ENCODE data around the gene TUBGCP5.
"Not testable (repeated sequence)": the region's sequence is repeated elsewhere in the genome, so short reads cannot be mapped to it uniquely, and the experiment has no call there.

DNA sequence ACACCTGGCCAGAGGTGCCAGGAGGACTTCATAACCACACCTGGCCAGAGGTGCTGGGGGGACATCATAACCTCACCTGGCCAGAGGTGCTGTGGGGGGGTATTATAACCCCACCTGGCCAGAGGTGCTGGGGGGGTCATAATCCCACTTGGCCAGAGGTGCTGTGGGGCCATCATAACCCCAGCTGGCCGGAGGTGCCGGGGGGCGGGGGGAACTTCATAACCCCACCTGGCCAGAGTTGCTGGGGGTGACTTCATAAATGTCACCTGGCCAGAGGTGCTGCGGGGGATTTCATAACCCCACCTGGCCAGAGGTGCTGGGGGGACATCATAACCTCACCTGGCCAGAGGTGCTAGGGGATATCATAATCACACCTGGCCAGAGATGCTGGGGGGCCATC is 4.2 kb upstream of the TUBGCP5 start:
- TF ChIP-seq, protein P1, sequence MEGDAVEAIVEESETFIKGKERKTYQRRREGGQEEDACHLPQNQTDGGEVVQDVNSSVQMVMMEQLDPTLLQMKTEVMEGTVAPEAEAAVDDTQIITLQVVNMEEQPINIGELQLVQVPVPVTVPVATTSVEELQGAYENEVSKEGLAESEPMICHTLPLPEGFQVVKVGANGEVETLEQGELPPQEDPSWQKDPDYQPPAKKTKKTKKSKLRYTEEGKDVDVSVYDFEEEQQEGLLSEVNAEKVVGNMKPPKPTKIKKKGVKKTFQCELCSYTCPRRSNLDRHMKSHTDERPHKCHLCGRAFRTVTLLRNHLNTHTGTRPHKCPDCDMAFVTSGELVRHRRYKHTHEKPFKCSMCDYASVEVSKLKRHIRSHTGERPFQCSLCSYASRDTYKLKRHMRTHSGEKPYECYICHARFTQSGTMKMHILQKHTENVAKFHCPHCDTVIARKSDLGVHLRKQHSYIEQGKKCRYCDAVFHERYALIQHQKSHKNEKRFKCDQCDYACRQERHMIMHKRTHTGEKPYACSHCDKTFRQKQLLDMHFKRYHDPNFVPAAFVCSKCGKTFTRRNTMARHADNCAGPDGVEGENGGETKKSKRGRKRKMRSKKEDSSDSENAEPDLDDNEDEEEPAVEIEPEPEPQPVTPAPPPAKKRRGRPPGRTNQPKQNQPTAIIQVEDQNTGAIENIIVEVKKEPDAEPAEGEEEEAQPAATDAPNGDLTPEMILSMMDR (conservative IDR thresholded peaks at IDR 0.05; ENCODE audit: low read depth in 2 of 2), result not testable (repeated sequence)
- TF ChIP-seq EZH2 (IDR thresholded peaks at IDR 0.05; ENCODE audit: low read depth, unreplicated experiment), result not testable (repeated sequence)
